Stimulated activated CD4-positive, alpha-beta T cell treated with anti-CD3 and anti-CD28 coated beads, TNF-alpha, amount 100 ng/mL, for 48 hours (primary cell): ENCODE results near the gene BCL2L15.
A peak's percentile ranks its signal among the peaks of the same experiment; 100 is the strongest.
"Not testable (repeated sequence)": the region's sequence is repeated elsewhere in the genome, so short reads cannot be mapped to it uniquely, and the experiment has no call there.

Experiments
- DNase-seq, 3 donors: peaks; one replicate each; pipeline ENCODE4 v3.0.0-alpha.2; 2020; ENCODE audit warnings: low read depth in 3 of 3

Gene BCL2L15

DNA sequence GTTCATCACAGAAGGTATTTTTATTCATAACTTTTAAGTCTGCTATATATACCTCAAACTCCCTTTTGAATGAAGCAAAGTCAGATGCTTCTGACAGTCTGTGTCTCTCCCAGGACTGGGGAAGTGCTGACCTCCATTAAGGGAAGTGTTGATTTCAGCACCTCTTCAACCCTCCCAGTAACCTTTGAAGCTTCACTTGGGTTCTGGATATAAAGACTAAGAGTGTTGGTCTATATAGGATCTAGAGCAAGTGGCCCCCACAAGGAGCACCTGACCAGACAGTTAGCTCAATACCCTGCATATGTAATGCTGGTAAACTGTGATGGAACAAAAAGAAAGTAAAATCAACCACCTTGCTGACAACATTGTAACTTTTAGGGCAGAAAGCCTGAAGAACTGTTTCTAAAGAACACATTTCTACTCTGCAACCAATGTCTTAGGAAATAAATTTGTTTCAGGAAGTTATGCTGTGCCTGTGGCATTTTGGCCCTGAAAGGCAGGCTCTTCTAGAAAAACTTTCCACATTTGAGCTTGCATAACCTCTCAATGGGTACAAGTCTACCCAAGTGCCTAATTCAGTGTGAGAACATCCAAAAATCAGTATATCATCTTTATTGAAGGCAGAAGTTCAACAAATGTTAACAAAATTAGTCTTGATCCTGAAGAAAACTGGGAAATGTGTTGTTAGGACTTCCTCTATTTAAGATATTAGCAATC lies 15.0 kb downstream of the BCL2L15 start:
- no peak for DNase-seq

DNA sequence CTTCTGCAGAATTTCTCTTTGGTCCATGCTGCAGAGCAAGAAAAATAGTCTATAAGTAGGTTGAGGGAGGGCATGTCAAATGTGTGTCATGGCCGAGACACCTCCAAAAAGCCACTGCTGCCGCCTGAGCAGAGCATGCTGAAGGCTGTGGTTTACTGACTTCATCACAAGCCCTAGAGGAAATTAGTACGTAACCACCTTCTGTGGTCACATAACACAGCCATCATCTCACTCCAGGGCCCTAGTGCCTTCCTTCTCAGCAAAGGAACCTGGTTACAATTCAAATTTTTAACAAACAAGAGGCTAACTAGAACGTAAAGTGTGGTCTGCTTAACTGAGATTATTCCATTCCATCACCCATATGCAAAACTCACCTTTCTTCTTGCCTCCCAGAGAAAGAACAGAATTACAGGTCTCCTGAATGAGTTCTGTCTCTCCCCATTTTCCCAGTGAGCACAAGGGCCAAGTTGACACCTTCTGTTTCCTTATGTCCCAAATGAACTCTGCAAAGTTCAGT lies 15.7 kb downstream of the BCL2L15 start, which contains the start of gene PTPN22:
TSS of gene PTPN22 (minus strand) at position 116 of the 517 bp plus-strand sequence.
- peak; percentile 58 to 80 (median 72) for DNase-seq

DNA sequence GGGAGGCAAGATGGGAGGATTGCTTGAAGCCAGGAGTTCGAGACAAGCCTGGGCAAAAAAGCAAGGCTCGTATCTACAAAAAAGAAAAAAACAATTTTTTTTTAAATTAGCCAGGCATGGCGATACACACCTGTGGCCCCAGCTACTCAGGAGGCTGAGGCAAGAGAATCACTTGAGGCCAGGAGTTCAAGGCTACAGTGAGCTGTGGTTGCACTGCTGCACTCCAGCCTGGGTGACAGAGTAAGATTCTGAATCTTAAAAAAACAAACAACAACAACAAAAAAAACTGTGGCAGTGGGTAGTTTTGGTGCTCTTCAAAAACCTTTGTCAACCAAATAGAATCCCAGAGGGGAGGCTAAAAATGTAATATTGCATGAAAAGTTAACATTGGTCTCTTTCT lies 16.6 kb downstream of the BCL2L15 start:
- no peak for DNase-seq

DNA sequence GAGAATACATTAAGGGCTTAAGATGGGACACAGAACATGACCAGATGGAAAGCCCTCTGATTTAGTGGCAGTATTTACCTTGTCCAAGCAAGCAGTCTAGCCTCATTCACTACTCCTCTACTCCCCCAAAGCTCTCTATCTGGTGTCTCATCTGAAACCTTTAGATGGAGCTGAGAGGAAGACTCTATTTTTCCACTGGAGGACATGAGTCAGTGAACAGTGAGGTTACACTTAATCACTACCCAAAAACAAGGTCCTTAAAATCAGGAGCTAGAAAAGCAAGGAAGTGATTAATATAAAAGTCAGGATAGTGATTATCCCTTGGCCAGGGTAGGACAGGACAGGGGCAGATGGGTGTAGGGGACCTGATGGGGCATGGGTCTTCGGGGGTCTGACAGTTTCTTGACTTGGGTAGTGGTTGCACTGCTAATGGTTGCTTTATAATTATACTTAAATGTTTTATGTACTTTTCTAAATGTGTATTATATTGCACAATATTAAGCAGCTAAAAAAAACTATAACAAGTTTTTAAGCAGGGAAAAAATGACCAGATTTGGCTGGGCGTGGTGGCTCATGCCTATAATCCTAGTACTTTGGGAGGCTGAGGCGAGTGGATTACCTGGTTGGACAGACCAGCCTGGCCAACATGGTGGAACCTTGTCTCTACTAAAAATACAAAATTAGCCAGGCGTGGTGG lies 18.8 kb downstream of the BCL2L15 start:
- no peak for DNase-seq

DNA sequence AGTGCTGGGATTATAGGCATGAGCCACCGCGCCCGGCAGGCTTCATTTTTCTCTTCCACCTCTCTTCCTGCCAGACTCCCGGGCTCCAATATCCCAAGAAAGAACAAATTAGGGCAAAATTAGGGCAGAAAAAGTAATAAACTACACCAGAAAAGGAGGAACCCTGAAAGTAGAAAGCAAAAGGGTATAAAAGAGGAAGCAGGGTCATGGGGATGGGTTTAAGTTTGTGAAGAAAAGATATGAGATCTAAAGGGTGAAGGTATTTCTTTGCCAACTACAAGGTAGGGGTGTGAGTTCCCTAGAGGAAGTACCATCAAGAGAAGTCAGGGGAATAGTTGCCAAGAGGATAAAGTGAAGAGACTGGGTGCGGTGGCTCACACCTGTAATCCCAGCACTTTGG lies 25.7 kb downstream of the BCL2L15 start:
- no peak for DNase-seq

DNA sequence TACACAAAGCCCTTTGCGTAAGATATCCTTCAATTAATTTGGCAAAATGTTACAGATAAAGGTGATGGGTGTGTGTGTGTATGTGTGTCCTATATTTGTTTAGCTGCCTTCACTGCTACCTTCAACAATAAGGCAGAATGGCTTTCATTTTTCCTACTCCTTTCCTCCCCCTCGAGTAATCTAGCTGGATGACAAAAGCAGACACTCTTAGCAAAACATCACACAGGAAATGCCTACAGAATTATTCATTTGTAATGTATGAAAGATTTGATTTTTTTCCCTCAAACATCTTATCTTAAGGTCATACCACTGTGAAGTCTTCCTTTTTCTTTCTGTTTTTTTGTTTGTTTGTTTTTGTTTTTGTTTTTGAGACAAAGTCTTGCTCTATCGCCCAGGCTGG lies 26.5 kb downstream of the BCL2L15 start:
- DNase-seq, result no peak

DNA sequence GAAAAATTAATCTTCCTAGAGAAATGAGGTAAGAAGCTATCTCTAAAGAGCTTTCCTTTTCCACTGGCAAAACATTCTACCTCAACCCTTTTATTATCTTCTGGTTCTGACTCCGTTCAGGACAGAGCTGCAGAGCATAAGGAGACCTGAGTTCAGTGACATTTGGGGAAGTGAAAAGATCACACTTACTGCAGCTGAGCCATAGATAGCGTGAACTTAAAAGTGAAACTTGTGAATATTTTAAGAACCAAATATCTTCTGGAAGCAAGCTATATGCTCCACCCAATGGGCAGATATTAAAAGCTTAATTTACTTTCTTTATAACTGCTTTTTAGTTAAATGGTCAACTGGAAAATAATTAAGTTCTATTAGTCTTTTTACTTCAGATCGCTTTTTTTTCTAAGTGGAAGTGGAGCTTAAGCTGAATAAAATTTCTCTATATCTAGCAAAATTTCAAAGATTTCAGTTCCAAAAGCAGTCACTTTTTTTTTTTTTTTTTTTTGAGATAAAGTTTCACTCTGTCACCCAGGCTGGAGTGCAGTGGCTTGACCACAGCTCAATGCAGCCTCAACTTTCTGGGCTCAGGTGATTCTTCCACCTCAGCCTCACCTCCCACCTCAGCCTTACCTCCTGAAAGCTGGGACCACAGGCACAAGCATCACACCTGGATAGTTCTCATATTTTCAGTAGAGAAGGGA lies 27.8 kb downstream of the BCL2L15 start:
- no peak for DNase-seq

DNA sequence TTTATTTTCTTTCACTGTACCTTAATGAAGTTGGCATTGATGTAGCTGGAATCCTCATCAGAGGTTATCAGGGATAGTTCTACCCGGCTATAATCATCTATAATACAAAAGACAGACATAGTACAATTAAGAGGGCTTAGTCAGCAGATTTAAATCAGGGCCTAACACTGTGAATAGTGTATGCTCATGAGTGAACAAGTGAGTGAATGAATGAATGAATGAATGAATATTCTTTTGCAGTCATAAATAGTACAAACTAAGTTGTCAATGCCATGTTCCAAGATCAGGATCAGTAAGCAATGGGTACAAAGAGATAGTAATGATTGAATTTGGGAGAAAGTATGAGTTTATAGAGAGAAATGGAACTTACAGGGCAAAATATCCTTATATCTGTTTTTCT lies 28.4 kb downstream of the BCL2L15 start:
- DNase-seq, result no peak

DNA sequence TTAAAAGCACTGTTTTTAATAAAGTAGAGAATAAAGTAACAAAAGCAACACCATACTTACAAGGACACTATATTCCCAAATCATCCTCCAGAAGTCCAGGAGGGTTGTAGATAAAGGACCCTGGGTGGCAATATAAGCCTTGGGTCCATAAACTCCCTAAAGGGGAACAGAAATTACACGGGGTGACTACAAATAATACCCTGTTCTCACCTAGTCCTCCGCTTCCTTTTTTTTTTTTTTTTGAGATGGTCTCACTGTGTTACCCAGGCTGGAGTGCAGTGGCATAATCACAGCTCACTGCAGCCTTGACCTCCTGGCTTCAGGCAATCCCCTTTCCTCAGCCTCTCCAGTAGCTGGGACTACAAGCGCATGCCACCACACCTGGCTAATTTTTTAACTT lies 29.0 kb downstream of the BCL2L15 start:
- no peak for DNase-seq

DNA sequence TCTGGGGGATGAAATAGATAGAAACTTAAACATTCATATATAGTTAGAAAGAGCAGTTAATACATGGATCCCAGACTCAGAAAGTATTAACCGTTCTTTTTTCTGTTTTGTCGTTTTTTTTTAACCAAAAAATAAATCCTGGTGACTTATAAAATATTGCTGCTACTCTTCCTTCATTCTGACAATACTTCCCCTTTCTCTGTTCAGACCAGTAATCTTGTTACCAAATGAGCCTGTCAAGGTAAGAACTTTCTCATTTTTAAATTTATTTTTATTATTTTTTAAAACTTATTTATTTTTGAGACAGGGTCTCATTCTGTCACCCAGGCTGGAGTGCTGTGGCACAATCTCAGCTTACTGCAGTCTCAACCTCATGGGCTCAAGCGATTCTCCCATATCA lies 29.6 kb downstream of the BCL2L15 start:
- no peak for DNase-seq

DNA sequence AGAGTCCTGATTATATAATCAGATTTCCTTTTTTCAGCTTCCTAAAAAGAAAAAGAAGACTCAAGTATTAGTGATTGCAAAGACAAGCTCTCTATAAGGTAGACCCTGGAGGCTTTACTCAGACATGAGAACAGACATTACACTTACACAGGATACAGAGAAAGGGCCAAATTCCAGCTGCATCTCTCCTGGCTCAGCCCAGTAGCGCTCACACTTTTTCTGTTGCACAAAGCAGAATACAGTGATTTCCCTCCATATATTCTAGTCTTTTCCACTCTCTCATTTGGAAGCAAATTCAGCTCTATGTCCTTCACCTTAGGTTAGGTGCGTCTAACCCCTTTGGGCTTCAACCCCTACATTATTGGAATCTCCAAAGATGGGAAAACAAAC lies 31.0 kb downstream of the BCL2L15 start:
- DNase-seq, result no peak

DNA sequence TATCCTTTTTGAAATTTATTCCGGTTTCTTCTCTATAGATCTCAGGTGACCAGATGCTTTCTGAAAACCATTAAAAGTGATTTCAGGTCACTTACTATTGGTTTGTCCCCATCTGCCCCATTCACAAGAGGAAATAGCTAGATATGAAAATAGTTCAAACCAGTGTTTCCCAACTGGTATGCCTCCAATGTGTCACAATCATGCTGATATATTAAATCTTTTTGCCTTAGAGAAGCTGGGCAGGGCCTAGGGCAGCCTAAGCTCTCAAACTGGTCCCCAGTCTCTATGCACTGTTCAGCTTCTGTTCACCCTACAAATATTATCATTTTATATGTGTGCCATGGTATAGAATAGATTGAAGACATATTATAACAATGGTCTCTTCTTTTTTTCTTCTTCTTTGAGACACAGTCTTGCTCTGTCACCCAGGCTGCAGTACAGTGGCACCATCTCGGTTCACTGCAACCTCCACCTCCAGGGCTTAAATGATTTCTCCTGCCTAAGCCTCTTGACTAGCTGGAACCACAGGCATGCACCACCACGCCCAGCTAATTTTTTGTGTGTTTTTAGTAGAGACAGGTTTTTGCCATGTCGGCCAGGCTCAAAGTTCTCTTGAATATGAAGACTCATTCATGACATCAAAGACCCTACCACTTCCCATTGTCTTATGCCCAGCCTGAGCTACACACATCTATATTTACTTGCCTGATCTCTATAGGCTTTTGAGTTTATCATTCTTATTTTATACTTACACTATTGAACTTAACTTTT lies 31.6 kb downstream of the BCL2L15 start:
- no peak for DNase-seq

DNA sequence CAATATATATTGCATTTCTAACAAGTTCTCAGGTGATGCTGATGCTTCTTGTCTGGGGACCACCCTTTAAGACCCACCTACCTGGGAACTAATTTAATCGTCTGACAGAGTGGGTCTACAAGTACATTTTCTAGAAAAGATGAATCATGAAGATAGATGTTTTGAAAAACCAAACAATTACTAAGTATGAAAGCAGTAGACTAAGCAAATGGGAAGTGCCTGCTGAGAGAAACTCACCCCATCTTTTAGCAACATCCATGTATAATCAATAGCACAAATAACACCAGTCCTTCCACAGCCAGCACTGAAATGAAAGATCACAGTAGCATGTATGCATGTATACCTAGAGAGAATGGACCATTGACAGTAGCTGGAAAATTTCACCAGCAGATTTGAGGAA lies 33.1 kb downstream of the BCL2L15 start:
- DNase-seq, result no peak

DNA sequence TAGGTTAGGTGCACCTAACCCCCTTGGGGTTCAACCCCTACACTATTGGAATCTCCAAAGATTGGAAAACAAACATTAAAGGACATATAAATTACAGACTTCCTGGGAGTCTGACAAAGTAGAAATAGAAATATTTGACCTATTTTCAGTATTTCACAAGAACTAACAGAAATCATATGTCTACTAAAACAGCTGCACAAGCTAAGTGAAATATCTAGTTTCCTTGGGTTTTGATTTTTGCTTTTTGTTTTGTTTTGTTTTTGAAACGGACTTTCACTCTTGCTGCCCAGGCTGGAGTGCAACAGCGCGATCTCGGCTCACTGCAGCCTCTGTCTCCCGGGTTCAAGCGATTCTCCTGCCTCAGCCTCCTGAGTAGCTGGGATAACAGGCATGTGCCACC lies 34.7 kb downstream of the BCL2L15 start:
- DNase-seq, result not testable (repeated sequence)

DNA sequence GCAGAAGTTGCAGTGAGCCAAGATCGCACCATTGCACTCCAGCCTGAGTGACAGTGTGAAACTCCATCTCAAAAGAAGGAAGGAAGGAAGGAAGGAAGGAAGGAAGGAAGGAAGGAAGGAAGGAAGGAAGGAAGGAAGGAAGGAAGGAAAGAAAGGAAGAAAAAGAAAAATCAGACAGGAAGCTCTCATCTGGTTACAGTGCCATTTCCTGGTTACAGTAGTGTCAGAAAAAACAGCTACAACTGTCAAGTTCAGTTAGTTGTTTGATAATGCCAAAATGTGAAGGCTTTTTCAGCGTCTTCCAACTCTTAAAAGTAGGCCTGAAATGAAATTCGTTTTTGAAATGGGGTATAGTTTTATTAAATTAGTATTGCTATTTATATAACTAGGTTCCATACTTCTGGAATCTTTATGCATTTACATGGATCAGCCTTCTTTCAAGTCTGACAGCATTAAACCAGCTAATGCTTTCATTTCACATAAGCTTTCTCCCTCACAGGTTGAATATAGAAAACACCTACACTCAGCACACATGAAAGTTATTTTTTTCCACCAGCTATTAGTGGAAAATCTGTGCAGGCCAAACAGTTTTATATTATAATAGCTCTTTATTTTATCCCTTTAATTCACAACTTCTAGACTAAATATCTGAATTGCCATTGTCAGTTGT lies 37.1 kb downstream of the BCL2L15 start:
- no peak for DNase-seq

DNA sequence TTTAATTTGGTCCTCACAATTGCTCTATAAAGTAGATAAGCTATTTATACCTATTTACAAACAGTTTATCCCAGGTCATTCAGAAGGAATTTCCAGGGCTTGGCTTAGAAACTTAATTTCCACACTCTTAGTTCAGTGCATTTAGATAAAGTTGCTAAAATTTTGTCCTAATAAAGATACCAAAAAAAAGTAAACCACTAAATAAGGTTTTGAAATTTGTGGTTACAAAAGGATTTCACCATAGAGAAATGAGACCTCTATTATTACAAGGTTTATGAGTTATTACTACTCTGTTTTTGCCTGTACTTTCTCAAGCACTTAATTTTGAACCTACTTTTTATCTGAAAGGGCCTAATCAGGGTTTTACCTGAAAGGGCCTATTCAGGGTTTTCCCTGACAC lies 38.3 kb downstream of the BCL2L15 start:
- DNase-seq, result no peak

DNA sequence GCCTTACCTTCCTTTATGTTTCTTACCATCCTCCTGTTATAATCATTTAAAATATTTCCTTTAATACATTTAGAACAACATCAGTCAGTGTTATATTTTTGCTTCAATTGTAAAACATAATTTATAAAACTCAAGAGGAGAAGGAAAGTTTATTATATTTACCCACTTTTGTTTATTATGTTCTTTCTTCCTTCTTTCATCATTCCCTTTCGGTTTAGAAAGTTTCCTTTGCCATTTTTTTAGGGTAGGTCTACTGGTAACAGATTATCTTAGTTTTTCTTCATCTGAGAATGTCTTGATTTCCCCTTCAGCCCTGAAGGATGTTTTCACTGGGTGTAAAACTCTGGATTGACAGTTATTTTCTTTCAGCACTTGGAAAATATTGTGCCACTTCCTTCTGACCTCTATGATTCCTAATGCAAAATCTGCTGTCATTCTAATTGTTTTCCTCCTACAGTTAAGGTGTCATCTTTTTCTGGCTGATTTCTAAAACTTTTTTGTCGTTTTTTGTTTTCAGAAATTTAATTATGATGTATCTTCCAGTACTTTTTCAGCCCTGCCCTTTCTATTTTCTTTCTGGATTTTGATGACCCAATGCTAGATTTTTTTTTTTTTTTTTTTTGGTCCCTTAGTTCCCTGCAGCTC lies 40.9 kb downstream of the BCL2L15 start:
- no peak for DNase-seq

DNA sequence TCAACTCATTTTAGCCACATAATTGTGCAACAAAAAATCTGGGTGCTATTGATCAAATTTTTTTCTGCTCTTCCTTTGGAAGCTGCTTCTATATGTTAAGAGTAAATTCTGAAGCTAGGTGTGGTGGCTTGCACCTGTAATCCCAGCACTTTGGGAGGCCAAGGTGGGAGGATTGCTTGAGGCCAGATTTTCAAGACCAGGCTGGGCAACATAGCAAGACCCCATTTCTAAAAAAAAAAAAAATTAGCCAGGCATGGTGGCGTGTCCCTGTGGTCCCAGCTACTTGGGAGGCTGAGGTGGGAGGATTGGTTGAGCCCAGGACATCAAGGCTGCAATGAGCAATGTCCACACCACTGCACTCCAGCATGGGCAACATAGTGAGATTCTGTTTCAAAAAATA lies 50.8 kb downstream of the BCL2L15 start:
- DNase-seq, result no peak

DNA sequence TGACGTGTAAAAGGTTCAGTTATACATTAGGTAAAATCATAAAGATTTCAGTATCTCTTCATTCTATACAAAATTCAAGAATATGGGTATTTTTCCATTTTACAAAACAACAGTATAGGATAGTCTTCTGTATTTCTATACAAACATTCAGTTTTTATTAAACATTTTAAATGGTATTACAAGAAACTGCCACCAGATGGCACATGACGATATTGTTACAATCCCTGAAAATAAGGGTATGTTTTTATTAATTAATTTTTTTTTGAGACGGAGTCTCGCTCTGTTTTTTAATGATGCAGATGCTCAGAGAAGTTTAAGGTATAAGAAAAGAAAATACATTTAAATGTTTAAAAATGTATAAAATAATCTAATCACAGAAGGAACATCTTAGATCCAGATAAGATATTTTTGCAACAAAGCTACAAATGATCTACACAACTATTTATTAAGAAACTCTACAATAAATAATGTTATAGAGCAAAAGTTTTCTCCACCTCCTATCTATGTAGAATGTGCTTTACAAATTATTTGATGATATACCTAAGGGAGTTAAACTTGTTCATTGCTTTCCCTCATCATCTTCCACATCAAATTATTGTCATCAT lies 51.6 kb downstream of the BCL2L15 start:
- DNase-seq, result no peak

DNA sequence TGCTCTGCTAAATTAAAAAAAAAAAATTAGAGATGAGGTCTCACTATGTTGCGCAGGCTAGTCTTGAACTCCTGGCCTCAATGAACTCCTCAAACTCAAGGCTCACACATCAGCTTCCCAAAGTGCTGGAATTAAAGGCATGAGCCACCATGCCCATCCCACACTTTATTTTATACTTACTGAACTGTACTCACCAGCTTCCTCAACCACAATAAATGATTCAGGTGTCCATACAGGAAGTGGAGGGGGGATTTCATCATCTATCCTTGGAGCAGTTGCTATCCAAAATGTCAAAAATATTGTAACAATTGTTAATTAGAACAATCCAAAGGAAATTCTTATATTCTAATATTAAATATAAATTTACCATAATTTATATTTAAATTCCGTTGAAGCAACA lies 52.7 kb downstream of the BCL2L15 start:
- DNase-seq, result no peak
